ENCODE results near the gene RBM39.

DNA sequence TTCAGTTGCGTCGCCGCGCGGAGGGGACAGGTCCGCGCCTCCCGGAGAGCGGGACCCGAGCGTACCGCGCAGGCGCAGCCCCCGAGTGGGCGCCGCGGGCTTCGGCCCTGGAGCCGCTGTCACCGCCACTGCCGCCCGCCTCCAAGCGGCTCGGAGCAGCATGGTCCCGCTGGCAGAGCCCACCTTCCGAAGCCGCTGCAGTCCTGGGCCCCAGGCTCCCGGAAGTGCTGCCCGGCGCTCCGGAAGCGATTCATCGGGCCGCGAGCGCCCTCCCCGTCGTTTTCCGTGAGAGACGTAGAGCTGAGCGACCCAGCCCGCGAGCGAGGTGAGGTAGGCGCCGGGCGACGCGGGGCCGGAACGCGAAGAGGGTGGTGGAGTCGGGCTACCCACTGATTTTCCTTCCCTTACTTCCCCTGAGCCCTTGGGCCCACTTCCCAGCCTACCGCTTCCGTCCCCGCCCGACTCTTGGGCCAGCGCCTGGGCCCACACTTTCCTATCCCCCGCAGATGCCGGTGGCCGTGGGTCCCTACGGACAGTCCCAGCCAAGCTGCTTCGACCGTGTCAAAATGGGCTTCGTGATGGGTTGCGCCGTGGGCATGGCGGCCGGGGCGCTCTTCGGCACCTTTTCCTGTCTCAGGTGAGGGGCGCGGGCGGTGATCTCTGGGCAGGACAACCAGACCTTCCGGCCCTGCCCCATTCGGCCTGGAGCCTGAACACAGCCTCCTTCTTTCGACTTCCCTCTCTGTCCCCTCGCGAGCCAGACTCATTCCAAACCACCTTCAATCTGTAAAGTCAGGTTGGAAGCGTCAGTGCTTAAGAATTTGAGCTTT, 42.7 kb downstream of the RBM39 start, which contains the start of the genes NFS1 and ROMO1:
- TF ChIP-seq, protein P1, sequence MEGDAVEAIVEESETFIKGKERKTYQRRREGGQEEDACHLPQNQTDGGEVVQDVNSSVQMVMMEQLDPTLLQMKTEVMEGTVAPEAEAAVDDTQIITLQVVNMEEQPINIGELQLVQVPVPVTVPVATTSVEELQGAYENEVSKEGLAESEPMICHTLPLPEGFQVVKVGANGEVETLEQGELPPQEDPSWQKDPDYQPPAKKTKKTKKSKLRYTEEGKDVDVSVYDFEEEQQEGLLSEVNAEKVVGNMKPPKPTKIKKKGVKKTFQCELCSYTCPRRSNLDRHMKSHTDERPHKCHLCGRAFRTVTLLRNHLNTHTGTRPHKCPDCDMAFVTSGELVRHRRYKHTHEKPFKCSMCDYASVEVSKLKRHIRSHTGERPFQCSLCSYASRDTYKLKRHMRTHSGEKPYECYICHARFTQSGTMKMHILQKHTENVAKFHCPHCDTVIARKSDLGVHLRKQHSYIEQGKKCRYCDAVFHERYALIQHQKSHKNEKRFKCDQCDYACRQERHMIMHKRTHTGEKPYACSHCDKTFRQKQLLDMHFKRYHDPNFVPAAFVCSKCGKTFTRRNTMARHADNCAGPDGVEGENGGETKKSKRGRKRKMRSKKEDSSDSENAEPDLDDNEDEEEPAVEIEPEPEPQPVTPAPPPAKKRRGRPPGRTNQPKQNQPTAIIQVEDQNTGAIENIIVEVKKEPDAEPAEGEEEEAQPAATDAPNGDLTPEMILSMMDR (IDR thresholded peaks at IDR 0.05) = peak; percentile 19
- TF ChIP-seq ZFX (IDR thresholded peaks at IDR 0.05; ENCODE audit: borderline replicate concordance) = no peak
